Breast epithelium (tissue), 3 donors: ENCODE results near the gene SRRM4.

Experiments
- CTCF ChIP-seq, 3 donors: fragments of 450-650 bp; IDR thresholded peaks; one replicate each; pipeline ENCODE4 v1.5.1; 2016 to 2017; ENCODE audit warnings: antibody characterized with exemption in 3 of 3, mild to moderate bottlenecking in 3 of 3, moderate library complexity in 3 of 3
- POLR2A ChIP-seq: fragments of 450-650 bp; IDR thresholded peaks from one replicate; pipeline ENCODE4 v1.6.1; 2016; ENCODE audit warnings: antibody characterized with exemption, mild to moderate bottlenecking, moderate library complexity

- no peak for TF ChIP-seq CTCF (IDR thresholded peaks at IDR 0.05)
- TF ChIP-seq POLR2A: no peak
These were observed 195.7 kb downstream of the SRRM4 start for GRCh38 chr12:119177056-119177325.
